A673 (cell line): Measurements from ENCODE around the gene SUMF1.

Source experiments
- CTCF ChIP-seq: fragments of 300-800, 200-600 bp; sonication (generic); conservative IDR thresholded peaks from 2 replicates; pipeline ENCODE4 v1.5.1; 2017; ENCODE audit warnings: low read depth, mild to moderate bottlenecking, antibody characterized with exemption, low read length, moderate library complexity, mixed read lengths
- EZH2 ChIP-seq: fragments of 200-600 bp; sonication (generic); IDR thresholded peaks from 2 replicates; pipeline ENCODE4 v1.6.1; 2017; ENCODE audit warnings: borderline replicate concordance, low read depth, mild to moderate bottlenecking, mixed read lengths, antibody characterized with exemption, low read length; ENCODE audit not compliant: poor library complexity, severe bottlenecking

GRCh38 chr3:4358273-4358672 lies 108.8 kb downstream of the SUMF1 start:
- no peak for TF ChIP-seq CTCF
- TF ChIP-seq EZH2, result no peak
